SU-DHL-6 (cell line): Measurements from ENCODE around the gene GON4L.

Source experiments
- CTCF ChIP-seq: fragments of 200-600 bp; sonication (generic); IDR thresholded peaks from one replicate; pipeline ENCODE4 v1.5.1; 2017; ENCODE audit warnings: antibody characterized with exemption, mild to moderate bottlenecking, low read length, moderate library complexity; ENCODE audit not compliant: insufficient read depth, poor library complexity, severe bottlenecking
- EZH2phosphoT487 ChIP-seq: fragments of 200-600 bp; sonication (generic), shearing (Covaris generic); conservative IDR thresholded peaks from 2 replicates; pipeline ENCODE4 v1.6.1; 2018; ENCODE audit warnings: mild to moderate bottlenecking, antibody characterized with exemption, low read length, moderate library complexity, mixed read lengths

DNA sequence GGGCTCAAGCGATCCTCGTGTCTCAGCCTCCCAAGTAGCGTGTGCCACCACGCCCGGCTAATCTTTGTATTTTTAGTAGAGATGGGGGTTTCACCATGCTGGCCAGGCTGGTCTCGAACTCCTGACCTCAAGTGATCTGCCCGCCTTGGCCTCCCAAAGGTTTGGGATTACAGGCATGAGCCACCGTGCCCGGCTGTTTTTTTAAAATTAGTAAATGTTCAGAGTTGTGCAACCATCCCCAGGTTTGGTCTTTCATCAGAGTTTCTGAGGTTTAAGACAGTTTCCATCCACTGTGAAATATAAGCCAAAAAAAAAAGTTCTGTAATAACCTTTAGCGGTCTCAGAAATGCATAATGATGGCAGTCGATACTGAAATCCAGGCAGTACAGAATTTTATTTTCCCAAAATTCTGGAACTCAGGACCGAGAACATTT, 1.8 kb upstream of the GON4L start:
- no peak for TF ChIP-seq CTCF
- no peak for TF ChIP-seq EZH2phosphoT487
